SH-SY5Y (cell line): Measurements from ENCODE around the gene TMEM151A.

Source experiments
- GATA2 ChIP-seq: IDR thresholded peaks from 2 replicates; pipeline ENCODE4 v1.6.1; 2011; ENCODE audit warnings: mild to moderate bottlenecking, low read depth, low read length
- GATA3 ChIP-seq: IDR thresholded peaks from 2 replicates; pipeline ENCODE4 v1.6.1; 2011; ENCODE audit warnings: low read depth, mild to moderate bottlenecking, low read length, moderate library complexity

TMEM151A gene

DNA sequence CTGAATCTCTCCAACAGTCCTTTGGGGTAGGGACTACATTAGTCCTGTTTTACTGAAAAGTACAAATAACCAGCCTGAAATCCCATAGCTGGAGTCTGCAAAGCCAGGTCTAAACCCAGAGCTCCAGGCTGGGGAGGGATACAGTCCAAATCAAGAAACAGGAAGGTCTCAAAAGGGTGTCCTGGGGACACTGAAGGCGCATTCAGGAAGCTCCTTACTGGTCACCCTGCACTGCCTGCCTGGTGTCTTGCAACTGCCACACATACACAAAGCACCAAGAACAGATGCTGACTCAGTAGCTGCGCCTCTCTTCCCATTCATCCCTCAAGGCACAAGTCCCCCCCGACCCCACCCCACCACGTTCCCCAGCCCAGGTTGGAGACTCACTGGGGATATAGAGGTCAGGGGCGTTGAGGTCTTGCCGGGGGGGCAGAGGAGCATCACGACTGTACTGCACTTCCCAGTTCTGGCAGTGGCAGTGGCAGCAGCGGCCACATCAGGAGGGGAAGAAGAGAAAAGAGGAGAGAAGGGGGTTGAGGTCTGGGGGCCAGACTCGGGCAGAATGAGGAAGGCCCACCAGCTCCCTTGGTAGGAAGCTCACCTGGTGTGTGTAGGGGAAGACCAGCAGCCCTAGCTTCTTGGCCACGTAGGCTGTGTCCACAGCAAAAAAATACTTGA, 4.3 kb upstream of the TMEM151A start:
- no peak for TF ChIP-seq GATA2
- no peak for TF ChIP-seq GATA3

- TF ChIP-seq GATA3, result no peak
- TF ChIP-seq GATA2, result no peak
Measured at GRCh38 chr11:66287889-66288670, 3.6 kb upstream of the TMEM151A start.

- TF ChIP-seq GATA2 (no peak), GATA3 (no peak)
Measured at GRCh38 chr11:66288671-66289547, 2.8 kb upstream of the TMEM151A start, which contains the start of gene YIF1A. YIF1A (minus strand) TSS chr11:66289143; CDS start chr11:66288985, 158 bp downstream.

DNA sequence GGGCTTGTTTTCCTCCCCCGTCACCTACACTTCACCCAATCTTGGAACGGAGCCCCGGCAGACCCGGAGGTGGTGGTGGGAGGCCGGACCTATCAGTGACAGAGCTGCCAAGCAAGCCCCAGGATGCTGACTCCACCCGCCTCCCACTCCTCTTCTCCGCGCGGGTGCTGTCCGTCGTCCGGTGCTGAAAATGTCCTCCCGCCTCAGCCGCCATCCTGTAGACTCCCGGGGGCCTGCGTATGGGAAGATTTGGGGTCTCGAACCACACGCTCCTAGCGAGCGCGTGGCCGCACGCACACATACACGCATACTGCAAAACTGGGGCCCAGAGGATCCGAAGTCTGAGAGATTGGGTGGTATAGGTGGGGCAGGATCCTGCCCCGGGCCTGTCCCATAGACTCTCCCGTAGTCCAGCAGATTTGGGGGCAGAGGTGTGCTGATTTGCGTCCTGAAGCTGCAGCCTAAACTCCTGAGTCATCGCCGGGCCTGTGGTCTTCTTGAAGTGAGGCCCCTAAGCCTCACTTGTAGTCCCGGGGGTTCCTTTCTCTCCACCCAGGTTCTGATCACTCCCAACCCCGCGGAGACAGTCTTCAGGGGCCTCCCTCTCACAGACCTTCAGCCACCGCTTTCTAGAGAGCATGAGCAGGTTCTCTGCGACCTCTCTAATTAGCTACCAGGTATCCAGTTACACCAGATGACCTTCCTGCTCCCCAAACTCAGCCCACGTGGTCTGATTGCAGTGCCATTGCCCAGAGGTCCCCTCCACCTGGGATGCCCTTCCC, 2.0 kb upstream of the TMEM151A start:
- no peak for TF ChIP-seq GATA2
- no peak for TF ChIP-seq GATA3

DNA sequence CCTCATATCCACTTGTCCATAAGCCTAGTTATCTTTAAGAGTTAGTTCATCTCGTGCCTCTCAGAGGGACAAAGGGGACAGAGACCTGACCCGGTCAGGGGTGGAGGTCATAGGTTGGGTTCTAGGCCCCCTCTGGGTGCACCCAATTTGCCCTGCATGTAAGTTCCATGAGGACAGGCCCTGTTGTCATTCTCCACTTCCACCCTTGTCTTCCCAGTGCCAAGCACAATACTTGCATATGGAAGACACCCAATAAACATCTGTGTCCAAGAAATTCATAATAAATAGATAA, 1.4 kb upstream of the TMEM151A start:
- no peak for TF ChIP-seq GATA3
- no peak for TF ChIP-seq GATA2

DNA sequence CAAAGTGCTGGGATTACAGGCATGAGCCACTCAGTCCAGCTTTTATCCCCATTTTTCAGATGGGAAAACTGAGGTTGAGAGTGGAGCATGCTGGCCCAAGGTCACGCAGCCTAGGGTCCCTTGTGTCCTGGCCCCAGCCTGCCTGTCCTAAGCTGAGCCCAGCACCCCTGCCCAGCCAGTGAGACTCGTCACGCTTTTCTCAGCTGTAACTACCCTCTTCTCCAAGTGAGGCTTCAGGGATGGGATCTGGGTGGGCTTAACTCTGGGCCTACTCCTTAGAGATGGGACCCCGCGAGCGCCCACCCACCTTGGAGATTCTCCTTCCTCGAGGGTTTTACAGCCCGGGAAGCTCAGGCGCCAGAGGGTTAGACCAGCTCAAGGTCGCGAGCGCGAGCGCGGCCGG, 390 bp upstream of the TMEM151A start:
- TF ChIP-seq GATA2, result no peak
- TF ChIP-seq GATA3, result no peak

DNA sequence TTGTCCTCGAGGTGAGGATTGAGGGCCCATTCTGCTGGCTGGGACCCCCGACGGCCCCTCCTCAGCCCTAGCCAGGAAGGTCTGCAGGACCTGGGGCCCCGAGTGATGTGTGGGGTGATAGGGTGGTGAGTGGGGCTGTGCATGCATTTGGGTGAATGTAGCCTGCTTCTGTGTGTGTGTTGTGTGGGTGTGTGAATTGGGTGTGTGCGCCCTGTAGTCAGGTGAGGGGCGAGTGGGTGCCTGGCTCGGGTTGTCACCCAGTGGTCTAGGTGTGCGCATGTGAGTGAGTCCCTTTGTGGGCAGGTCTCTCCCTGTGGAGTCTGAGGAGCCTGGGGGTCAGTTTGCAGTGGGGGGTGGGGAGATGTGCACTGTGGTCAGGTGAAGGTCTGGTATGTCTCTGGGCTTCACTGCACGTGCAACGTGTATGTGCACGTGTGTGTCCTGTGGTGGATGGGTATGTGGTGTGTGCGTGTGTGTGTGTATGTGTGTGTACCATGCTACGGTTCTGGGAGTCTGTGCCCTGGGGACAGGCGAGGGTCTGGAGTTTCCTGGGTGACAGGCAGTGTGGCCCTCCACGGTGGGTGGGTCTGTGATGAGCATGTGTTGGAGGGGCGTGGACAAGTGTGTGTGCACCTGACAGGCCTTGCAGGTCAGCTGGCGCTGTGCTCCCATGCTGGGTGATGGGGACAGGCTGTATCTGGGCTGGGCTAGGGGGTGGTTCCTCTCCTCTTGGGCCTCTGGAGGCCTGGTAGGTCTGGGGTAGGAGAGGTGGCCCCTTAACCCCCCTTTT, 1.0 kb downstream of the TMEM151A start:
- TF ChIP-seq GATA3, result no peak
- TF ChIP-seq GATA2, result no peak

- no peak for TF ChIP-seq GATA2
- no peak for TF ChIP-seq GATA3
Measured at GRCh38 chr11:66293352-66293751, 1.7 kb downstream of the TMEM151A start.

DNA sequence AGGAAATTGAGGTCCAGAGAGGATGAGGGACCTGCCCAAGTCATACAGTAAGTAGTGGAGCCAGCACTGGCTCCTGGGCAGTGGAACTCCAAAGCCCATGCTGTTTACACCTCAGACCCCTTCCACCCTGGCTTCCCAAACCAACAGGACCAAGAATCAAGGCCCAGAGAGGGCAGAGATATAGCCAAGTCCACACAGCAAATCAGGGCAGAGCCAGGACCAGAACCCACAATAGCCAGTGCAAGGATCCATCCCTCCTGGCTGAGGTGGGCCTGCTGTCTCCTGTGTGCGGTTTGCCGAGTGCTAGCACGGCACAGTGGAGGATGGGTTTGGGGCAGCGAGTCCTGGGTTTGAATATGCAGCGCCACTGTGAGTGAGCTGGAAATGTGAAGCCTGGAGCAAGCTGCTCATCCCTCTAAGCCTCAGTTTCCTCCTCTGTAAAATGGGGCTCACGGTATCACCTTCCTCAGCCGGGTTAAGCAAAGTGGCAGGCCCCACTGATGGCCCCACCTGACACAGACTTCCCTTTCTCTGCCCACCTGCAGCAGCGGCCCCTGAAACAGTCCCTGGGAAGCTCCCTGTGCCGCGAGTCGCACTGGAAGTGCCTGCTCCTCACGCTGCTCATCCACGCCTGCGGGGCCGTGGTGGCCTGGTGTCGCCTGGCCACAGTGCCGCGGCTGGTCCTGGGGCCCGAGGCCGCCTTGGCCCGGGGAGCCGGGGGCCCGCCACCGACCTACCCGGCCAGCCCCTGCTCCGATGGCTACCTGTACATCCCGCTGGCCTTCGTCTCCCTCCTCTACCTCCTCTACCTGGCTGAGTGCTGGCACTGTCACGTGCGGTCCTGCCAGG, 2.3 kb downstream of the TMEM151A start:
- no peak for TF ChIP-seq GATA2
- no peak for TF ChIP-seq GATA3

- no peak for TF ChIP-seq GATA2
- TF ChIP-seq GATA3, result no peak
Measured at GRCh38 chr11:66294626-66295620, 3.2 kb downstream of the TMEM151A start.

- TF ChIP-seq GATA2, result no peak
- no peak for TF ChIP-seq GATA3
Measured at GRCh38 chr11:66297610-66298009, 5.9 kb downstream of the TMEM151A start.

DNA sequence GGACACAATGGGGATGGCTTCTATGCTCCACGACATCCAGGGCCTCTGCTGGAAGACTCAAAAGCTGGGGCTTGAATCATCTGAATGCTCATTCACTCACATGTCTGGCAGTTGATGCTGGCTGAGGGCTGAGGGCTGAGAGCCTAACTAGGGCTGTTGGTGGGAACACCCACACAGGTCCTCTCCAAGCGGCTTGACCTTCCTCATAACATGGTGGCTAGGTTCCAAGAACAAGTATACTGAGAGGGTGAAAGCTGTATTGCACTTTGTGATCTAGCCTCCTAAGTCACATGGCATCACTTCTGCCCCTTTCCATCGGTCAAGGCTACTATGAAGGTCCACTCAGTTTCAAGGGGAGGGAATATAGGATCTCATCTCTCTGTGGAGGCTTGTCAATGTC, 7.5 kb downstream of the TMEM151A start:
- TF ChIP-seq GATA2 (no peak), GATA3 (no peak)
